ENCODE results near the gene PDE3B. TPM values are rescaled to one million over a fixed set of nuclear protein-coding genes. Genes with fewer than 3 reads are reported as not detected.
"Not testable (repeated sequence)": the region's sequence is repeated elsewhere in the genome, so short reads cannot be mapped to it uniquely, and the experiment has no call there.

The PDE3B gene
- 0.51 TPM for polyA plus RNA-seq (2013, experiment 1 of 2; ENCODE audit: insufficient read length)
- polyA plus RNA-seq (2013, experiment 2 of 2; ENCODE audit: insufficient read length): 0.57 TPM

DNA sequence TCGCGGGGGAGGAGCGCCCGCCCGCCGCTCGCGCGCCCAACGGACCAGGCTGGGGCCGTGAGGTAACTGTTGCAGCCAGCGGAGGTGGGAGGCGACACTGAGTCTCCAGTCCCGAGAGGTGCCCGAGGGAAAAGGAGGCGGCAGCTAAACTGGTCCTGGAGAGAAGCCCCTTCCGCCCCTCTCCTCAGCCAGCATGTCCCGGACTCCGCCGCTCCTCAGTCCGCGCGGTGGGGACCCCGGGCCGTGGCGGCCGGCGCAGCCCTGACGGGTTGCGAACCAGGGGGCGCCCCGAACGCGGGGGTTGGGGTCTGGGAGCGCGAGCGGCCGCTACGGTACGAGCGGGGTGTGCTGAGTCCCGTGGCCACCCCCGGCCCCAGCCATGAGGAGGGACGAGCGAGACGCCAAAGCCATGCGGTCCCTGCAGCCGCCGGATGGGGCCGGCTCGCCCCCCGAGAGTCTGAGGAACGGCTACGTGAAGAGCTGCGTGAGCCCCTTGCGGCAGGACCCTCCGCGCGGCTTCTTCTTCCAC is at the start of gene PDE3B:
PDE3B (plus strand) TSS at position 108 of the 529 bp plus-strand sequence; CDS start at position 380, 272 bp downstream.
- DNase-seq: peak; percentile 51

DNA sequence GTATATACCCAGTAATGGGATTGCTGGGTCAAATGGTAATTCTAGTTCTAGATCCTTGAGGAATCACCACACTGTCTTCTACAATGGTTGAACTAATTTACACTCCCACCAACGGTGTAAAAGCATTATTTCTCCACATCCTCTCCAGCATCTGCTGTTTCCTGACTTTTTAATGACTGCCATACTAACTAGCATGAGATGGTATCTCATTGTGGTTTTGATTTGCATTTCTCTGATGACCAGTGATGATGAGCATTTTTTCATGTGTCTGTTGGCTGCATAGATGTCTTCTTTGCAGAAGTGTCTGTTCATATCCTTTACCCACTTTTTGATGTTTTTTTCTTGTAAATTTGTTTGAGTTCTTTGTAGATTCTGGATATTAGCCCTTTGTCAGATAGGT is 48.3 kb upstream of the PDE3B start:
- DNase-seq: not testable (repeated sequence)

DNA sequence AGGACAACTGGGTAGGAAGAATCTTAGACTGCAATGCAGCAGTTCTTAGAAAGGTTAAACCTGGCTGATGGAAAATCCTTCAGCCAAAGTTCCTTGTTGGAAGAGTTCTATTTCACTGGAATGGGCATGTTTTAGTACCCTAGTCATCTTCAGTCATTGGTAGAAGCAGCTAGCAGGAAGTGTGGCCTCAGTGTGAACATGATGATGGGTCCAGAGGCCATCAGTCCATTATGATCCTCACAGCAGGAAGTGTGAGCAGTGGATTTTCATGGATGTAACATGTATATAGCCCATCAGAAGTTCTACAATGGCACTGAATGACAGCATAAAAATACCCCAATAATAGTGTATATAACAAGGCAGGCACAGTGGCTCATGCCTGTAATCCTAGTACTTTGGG is 35.9 kb upstream of the PDE3B start:
- no peak for DNase-seq

DNA sequence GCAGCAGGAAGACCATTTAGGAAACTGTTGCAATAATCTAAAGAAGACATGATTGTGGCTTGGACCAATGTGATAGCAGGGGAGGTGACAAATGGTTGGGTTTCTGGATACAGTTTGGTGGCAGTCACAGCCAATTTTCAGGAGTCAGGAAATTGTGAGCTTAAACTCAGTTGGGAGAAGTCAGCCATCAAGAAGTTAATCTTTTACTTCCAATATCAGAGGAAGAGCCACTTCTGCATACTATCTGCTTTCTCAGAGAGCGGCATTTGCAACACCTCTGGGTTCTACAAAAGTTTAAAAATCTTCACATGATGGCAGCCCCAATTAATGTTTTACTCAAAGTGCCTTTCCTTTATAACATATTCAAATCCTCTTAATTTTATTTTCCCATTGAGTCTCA is 33.7 kb upstream of the PDE3B start:
- DNase-seq: no peak

DNA sequence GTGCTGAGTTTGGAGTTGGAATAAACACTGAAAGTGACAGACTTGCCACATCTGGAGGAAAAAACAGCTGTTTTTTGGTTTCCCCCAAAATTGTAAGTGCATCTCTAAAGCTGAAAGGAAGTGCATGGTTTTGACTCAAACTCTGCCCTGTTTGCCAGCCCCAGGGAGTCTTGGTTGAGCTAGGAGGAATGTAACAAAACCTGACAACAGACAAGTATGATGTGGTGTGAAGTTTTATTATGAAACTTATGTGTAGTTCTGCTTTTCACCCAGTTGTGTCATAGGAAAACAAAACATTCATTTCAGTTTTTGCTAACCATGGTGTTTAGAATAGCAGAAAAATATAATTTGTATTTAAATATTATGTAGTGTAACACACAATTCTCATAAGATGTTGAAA is 31.7 kb upstream of the PDE3B start:
- DNase-seq: no peak

DNA sequence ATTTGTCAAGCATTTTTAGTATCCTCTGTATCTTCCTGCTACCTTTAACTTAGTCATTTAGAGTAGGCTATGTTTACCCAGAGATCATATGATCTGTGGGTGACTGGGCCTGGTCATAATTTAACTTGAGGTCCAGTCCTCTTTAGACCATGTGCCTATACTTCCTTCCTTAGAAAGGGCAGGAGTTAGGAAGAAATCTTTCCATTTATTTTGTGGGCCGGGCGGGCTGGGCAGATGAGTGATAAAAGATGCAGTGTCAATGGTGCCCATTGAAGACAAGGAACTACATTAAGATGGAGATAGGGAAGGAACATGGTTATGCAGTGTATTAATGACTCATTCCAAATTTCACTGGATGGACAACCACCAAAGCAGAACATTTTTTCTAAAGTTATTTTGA is 30.9 kb upstream of the PDE3B start:
- no peak for DNase-seq

DNA sequence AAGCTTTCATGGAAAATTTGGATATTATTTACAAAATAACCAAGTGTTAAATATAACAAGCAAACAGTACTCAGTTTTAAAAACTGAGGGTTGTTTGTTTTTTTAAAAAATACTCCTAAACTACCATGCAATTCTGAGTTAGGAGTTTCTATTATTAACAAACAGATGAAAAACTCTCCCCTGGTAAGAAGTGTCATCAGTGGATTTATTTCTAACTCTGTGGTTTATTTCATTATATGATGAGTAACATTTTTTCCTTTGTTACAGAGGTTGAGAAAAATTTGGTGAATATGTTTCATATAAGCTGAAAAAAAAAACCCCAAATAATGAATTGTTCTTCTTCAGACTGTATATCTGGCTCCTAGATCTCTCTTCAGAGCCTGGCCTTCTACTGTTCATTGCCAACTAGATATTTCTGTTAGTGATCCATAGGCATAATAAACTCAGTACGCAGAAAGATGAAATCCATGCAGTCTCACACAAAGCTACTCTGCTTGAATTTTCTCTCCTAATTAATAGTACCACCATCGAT is 29.4 kb upstream of the PDE3B start:
- DNase-seq: no peak

DNA sequence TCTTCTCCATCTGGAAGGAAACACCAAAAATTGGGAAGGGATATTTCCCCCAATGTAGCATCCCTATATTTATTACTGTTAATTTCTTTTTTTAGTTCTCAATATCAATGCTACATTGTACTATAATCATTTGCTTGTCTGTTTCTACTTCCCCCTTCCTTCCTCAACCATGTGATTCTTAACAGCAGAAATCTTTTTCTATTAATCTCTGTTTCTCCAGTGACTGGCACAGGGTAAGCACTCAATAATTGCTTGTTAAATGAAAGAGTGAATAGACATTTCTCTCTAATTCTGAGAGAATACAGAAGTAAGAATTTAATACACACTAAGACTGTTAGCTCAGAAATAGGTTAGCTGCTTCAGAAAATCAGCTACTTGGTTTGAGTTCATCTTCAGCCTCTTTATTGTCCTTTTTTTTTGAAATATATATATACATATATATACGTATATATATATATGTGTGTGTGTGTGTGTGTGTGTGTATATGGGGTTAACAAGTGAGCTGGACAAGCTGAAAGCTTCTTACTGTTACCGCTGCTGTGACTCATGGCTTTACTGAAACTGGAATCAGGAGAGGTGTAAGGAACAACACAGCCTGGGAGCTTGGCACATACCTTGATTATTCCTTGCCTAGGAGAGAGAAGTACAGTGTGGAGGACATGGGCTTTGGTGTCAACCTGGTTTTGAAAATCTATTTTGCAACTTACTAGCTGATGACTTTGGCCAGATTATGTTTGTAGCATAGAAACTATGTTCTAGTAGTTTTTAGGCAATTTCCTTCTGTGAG is 26.2 kb upstream of the PDE3B start:
- no peak for DNase-seq

DNA sequence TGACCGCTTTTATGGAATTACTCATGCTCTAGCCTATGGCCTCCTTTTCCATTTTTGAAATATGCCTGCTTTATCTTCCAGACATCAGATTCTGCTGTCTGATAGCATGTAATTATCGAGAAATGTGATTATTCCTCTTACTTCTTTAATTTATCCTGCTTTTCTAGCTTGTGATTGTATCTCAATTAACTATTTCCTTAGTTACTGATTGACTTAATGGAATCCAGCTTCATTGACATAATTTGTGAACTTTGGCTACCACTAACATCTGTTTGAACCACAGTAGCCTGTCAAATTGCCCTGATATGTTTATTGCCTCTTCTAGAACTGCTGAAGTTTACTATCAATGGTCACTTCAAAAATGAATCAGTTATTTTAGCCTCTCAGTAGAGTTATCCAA is 25.5 kb upstream of the PDE3B start:
- no peak for DNase-seq

DNA sequence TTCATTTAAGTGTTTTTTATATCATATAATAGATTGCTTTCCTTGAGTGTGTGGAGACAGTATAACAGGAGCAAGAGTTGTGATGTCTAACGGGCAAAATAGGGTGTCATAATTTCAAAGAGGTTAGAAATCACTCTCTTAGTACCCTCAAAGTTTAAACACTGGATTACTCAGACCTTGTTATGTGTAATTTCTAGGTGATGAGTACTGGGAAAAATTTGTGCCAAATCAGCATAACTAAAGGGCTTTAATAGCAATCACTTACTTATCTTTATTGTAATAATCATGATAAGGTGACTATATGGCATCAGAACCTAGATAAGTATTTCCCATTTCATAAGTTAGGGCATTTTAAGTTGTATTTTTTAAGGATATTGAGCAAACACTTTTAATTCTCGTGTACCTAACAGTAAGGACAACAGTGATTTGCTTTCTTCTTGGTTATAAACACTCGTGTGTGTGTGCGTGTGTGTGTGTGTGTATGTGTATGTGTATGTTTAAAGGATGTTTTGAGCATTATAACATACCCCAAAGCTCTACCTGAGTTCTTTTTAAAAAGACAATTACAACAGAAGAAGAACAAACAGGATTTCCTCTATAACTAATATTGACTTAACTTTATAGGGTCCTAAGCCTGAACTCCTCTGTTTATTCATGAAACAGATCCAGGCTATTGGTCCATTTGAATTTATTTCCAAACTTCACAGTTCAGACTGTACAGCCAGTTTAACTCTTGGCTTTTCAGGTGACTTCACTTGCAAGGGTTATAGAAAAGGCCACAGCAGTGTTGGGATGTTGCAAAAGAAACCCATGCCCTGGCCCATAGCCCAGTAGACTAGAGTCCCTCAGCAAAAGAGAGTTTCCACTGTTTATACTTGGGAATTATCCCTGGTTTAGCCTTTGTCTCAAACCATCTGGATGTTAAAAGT is 23.7 kb upstream of the PDE3B start:
- DNase-seq: peak; percentile 4

DNA sequence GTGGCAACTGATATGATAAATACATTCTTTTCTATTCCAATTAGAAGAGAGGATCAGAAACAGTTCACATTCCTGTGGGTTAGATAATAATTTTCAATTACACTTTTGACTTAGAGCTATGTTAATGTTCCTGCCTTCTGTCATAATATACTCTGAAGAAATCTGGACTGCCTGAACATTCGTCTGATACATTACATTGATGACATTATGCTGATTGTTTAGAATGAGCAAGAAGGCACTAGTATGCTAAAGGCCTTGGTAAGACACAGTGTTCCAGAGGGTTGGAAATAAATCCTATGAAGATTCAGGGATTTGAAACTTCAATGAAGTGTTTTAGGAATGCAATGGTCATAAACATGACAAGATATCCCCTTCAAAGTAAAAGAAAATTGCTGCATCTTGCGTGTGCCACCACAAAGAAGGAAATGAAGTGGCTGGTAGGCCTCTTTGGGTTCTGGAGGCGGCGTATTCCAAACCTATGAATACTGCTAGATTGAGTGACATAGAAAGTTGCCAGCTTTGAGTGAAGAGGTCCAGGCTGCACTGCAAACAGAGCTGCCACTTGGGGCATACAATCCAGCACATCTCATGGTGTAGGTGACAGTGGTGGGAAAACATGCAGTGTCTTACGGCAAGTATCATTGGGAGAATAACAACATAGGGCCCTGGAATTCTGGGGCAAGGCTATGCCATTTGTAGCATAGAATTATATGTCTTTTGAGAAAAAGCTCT is 21.2 kb upstream of the PDE3B start:
- no peak for DNase-seq

DNA sequence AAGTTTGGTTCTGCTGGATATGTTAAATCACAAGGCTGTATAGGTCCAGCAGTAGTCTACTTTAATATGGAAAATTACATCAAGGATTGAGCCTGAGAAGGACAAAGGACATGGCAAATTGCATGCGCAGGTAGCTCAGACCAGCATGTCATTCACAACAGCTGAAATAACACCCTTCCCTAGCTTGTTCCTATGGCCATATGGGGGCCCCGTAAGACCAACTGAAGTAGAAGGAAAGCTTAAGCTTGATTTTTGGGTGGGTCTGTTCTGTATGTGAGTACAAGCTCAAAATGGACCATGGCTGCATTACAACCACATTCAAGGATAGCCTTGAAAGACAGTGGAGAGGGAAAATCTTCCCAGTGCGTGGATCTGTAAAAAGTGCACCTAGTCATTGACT is 20.6 kb upstream of the PDE3B start:
- no peak for DNase-seq

DNA sequence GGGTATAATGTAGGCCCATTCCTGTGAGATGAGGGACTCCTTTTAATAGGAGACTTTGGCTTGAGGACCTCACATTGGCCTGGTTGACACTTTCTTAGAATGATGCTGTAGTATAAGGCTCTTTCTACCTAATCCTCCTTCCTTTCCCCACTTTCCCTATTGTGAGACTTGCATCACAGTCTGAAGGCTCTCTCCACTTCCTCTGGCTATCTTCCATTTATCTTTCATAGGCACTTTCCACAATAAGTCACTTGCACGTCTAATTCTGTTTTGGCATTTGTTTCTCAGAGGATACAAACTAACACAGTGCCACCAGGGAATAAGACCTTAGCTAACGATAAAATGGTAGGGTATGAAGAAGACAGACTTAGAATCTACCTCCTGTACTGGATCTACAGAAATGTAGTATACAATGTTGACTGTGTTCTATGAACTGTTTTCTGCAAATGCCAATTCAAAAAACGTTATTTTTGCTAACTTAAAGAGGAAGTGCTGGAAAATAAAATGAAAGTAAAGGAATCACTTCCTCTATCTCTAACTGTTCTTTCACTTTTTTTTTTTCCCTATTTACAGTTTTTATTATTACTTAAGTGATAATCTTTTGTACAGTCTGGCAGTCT is 17.9 kb upstream of the PDE3B start:
- no peak for DNase-seq

DNA sequence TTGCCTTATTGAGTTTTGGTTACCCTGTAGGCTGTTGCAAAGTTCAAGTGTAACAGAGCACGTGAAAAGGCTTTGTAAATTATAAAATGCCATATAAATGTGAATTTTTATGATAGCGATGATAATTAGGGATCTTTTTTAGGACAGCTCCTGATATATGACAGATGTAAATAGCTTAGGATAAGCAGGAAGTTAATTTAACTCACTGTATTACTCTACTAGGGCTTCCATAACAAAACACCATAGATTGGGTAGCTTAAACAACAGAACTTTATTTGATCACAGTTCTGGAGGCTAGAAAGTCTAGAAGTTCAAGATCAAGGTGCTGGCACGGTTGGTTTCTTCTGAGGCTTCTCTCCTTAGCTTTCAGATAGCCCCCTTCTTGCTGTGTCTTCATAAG is 17.0 kb upstream of the PDE3B start:
- no peak for DNase-seq

DNA sequence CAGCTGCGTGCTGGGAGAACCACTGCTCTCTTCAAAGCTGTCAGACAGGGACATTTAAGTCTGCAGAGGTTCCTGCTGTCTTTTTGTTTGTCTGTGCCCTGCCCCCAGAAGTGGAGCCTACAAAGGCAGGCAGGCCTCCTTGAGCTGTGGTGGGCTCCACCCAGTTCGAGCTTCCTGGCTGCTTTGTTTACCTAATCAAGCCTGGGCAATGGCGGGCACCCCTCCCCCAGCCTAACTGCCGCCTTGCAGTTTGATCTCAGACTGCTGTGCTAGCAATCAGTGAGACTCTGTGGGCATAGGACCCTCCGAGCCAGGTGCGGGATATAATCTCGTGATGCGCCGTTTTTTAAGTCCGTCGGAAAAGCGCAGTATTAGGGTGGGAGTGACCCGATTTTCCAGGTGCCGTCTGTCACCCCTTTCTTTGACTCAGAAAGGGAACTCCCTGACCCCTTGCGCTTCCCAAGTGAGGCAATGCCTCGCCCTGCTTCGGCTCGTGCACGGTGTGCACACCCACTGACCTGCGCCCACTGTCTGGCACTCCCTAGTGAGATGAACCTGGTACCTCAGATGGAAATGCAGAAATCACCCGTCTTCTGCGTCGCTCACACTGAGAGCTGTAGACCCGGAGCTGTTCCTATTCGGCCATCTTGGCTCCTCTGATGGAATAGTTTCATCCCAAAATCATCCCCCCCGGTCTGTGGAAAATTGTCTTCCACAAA is 9.9 kb upstream of the PDE3B start:
- not testable (repeated sequence) for DNase-seq

DNA sequence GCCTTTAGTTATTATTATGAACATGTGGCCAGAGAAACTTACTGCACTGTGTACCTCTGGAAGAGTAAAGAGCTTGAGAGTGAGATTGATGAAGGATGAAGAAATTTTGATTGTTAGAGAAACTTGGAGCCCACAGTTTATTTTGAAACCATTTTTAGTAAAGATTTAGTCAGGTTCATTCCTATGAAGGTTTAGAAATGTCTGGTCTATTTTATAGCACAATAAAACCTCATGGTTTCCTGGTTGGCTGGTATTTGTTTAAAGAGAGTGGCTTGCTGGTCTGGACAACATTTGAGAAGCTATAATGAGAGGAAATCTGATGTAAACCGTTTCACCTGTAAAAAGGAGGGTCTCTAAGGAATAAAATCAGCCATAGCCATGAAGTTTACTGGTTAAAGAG is 8.8 kb upstream of the PDE3B start:
- no peak for DNase-seq

DNA sequence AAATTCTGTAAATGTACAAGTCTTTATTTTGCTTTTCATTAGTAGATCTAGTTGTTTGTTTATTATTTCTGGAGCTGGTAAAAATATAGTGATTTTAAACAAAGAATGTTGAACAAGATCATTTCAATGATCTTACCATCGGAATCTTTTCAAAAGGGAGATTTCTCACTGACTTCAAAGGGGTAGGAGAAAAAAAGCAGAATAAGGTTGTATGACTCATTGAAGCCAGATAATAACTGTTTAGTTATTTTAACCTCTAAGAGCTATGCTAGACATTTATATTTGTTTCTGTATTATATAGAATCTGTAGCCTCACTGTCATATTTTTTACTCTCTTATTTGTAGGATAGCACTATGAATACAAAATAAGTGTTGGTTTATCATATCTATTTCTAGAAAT is 8.1 kb upstream of the PDE3B start:
- no peak for DNase-seq

DNA sequence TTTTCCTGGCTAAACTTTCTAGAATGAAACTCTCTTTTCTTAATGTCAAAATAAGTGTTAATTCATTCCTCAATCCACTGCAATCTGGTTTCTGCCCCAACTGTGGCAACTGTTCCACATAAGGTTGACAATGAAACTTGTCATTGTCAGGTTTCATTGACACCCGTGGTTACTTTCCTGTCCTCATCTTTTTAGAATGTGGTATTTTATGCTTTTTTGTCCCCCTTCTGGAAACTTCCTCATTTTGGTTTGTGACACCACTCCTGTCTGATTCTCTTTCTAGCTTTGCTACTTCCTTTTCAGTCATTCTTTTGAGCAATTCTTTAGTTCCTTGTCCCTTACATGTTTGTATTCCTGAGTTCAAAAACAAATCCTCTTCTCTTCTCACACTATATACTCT is 7.5 kb upstream of the PDE3B start:
- DNase-seq: no peak

DNA sequence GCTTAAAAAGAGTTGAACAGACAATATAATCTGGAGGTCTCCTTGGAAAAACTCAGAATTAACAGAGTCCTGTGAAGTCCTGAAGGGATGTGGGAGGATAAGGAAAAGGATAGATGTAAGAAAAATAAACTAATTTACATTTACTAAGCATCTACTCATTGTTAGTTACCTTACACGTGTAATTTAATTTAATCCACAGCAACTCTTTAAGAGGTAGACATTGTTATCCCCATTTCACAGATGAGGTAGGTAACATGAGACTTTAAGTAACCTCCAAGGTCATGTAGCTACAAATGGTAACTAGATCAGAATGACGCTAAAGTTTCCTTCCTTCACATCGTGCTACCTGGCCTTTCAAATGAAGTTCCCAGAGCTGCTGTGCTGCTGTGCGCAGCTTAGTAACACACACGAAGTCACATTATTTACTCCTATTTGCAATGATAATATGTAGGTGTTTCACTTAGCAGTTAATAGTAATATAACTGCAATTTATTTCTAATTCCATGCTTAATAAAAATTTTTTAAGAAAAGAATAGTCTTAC is 5.7 kb upstream of the PDE3B start:
- no peak for DNase-seq

DNA sequence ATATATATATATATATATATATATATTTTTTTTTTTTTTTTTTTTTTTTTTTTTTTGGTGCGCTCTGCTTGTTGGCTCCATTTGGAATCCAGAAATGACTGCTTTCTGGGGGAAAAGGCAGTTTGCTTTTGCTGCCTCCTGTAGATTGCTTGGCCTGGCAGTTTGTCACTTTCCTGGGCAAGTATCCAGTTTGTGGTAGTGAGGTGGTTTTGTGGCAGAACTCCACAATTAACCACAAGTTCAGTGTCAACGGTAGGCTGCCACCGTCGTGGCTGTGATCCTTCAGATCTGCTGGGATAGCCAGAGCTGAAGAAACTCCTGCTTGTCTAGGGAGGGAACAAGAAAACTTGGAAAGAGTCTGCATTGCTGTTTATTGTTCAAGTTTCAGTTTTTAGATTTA is 5.0 kb upstream of the PDE3B start:
- DNase-seq: no peak

DNA sequence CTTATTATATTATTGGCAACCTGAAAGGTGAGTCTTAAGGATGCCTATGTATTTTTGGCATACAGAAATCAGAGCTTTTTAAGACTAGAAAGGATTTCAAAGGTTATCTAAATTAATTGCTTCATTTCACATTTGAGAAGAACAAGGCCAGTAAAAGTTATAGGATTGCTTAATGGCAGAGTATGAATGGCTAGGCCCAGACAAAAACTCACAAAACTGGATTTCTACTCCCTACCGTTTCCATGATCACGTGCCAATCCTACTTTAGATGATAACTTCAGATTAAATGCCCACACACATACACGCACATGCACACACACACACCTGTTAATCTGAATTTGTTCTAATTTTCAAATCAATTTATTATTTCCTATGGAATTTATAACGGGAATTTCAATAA is 1.8 kb upstream of the PDE3B start:
- no peak for DNase-seq

Data from fibroblast of skin of abdomen (primary cell).